Measurements from ENCODE around the gene MIF.

- TF ChIP-seq CTCF (IDR thresholded peaks at IDR 0.05) (peak in 1 of 2 donors; percentile 13), POLR2AphosphoS5 (IDR thresholded peaks at IDR 0.05) (peak in 1 of 3 donors; percentile 53), POLR2A (IDR thresholded peaks at IDR 0.05) (peak in 1 of 2 donors; percentile 37)
Observed at GRCh38 chr22:23857606-23858483, 36.3 kb upstream of the MIF start, which contains the start of gene SLC2A11.

All from suprapubic skin (tissue), 4 donors.